Endodermal cell (in vitro differentiated cells): ENCODE measurements around the gene DZIP1. TPM values are rescaled to one million over a fixed set of nuclear protein-coding genes. Genes with fewer than 3 reads are reported as not detected.

ENCODE experiments used
- DNase-seq: peaks from one replicate; pipeline ENCODE4 v3.0.0-alpha.2; 2017
- H3K27ac ChIP-seq: 2 replicates; pipeline ENCODE4 v1.5.1; 2013; ENCODE audit warnings: mild to moderate bottlenecking, low read depth, low read length, moderate library complexity
- H3K27me3 ChIP-seq: 2 replicates; pipeline ENCODE4 v1.6.1; 2013; ENCODE audit warnings: mild to moderate bottlenecking, low read length, moderate library complexity; ENCODE audit not compliant: insufficient read depth, control insufficient read depth, poor library complexity, severe bottlenecking
- H3K36me3 ChIP-seq: 2 replicates; pipeline ENCODE4 v1.7.0; 2013; ENCODE audit warnings: mild to moderate bottlenecking, low read length, moderate library complexity; ENCODE audit not compliant: control insufficient read depth, insufficient read depth
- H3K4me1 ChIP-seq: one replicate; pipeline ENCODE4 v1.7.0; 2013; ENCODE audit warnings: low read length; ENCODE audit not compliant: control insufficient read depth, insufficient read depth
- H3K4me3 ChIP-seq: 2 replicates; pipeline ENCODE4 v1.5.1; 2013; ENCODE audit warnings: mild to moderate bottlenecking, low read length, moderate library complexity
- H3K9ac ChIP-seq: 2 replicates; pipeline ENCODE4 v1.6.1; 2013; ENCODE audit warnings: mild to moderate bottlenecking, low read length, moderate library complexity; ENCODE audit not compliant: poor library complexity, severe bottlenecking; ENCODE audit errors: extremely low read depth
- H3K9me3 ChIP-seq: 2 replicates; pipeline ENCODE4 v1.6.1; 2013; ENCODE audit warnings: mild to moderate bottlenecking, low read length, moderate library complexity; ENCODE audit not compliant: control insufficient read depth
- H3K27ac Mint-ChIP-seq: 2 replicates; pipeline ENCODE4 v1.8.0; 2020; ENCODE audit warnings: mixed read lengths
- H3K27me3 Mint-ChIP-seq: 2 replicates; pipeline ENCODE4 v1.8.0; 2021; ENCODE audit warnings: mild to moderate bottlenecking, mixed read lengths; ENCODE audit not compliant: insufficient read depth
- H3K36me3 Mint-ChIP-seq: 2 replicates; pipeline ENCODE4 v1.8.0; 2020; ENCODE audit warnings: low read depth, mixed read lengths
- H3K4me1 Mint-ChIP-seq: 2 replicates; pipeline ENCODE4 v1.8.0; 2020; ENCODE audit warnings: mixed read lengths
- H3K4me3 Mint-ChIP-seq: 2 replicates; pipeline ENCODE4 v1.8.0; 2020; ENCODE audit warnings: mild to moderate bottlenecking, moderate library complexity, mixed read lengths
- H3K9me3 Mint-ChIP-seq: 2 replicates; pipeline ENCODE4 v1.8.0; 2020; ENCODE audit warnings: mild to moderate bottlenecking, mixed read lengths
- WGBS, 2 experiments: methylation state at CpG; one replicate each; pipeline versions ENCODE4 v1.1.5 to v1.1.7; 2013; ENCODE audit warnings: missing lambda C conversion rate in 2 of 2, mixed read lengths in 1 of 2; ENCODE audit not compliant: insufficient coverage in 1 of 2, insufficient read length in 1 of 2; 5-methylcytosine and 5-hydroxymethylcytosine counted together
- total RNA-seq, 2 donors: library from RNA; stranded (reverse); fragmentation: NEBNext Ultra II Directional in 1 of 2; extraction: Animal tissue kit (Norgen Biotek cat#: 25700) in 1 of 2; gene quantifications; 2 replicates in 1 of 2; 3 replicates in 1 of 2; pipeline ENCODE4 v1.2.1, GENCODE V29; 2021
- TF ChIP-seq, protein P1 (sequence below): fragments of 200-600 bp; sonication (generic); conservative IDR thresholded peaks from 2 replicates; pipeline ENCODE4 v1.5.0; 2021; ENCODE audit warnings: antibody characterized with exemption, mild to moderate bottlenecking

Gene DZIP1
- total RNA-seq, 2 donors from 2014 or later: 36.2 to 59.9 TPM

DNA sequence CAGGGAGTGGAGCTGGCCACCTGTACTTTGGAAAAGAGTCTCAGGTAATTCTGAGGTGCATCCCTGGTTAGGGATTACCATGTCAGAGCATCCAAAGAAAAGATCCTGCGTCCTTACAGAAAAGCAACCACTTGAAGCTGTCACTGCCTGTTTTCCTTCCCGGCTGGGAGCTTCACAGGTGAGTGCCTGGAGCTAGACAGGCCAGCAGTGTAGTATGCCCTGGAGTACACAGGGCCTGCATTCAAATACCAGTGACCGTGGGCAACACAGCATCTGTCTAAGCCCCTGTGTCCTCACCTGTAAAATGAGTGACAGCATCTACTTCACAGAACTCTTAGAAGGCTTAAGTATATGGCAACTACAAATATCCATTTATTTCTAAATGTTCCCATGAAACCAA, 29.0 kb downstream of the DZIP1 start:
- H3K4me3 Mint-ChIP-seq: no peak overlapping the region

DNA sequence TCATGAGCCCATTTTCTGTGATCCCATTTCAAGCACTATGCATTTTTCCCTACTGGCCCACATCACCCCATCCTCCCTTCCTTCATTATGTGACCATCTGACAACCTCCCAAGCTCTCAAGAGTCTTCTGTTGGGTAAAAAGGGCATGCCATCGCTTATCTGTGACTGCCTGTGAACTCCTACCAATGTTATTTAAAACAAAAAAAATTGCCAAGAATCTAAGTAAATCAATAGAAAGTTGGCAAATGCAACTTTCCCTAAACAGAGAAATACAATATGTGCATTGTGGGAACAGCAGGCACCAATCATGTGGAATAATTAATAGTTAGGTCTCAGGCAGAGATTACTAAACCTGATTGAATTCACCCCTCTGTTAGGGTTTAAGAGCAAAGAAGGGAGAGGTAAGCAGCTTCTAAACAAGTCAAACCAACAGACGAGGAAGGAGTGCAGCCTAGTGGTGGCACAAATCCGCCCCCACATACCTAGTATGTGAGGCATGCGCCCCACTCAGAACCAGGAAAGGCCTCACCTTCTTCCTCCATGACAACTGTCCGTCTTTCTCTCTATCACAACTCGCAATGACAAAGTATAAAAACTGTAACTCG, 29.8 kb downstream of the DZIP1 start:
- H3K9me3 ChIP-seq: no peaks in the 10 kb centered on the region
- peaks cover 59% of the 10 kb centered on the region for H3K36me3 ChIP-seq
- H3K9ac ChIP-seq: no peak overlapping the region
- no peaks in the 10 kb centered on the region for H3K4me1 ChIP-seq
- no peak for DNase-seq
- no peak overlapping the region for H3K4me3 ChIP-seq
- 96 to 100% methylated on average over 2 to 7 of the region's 7 CpGs for WGBS, 2 experiments
- H3K27me3 Mint-ChIP-seq: no peaks in the 10 kb centered on the region
- no peak overlapping the region for H3K27ac Mint-ChIP-seq
- TF ChIP-seq, protein P1, sequence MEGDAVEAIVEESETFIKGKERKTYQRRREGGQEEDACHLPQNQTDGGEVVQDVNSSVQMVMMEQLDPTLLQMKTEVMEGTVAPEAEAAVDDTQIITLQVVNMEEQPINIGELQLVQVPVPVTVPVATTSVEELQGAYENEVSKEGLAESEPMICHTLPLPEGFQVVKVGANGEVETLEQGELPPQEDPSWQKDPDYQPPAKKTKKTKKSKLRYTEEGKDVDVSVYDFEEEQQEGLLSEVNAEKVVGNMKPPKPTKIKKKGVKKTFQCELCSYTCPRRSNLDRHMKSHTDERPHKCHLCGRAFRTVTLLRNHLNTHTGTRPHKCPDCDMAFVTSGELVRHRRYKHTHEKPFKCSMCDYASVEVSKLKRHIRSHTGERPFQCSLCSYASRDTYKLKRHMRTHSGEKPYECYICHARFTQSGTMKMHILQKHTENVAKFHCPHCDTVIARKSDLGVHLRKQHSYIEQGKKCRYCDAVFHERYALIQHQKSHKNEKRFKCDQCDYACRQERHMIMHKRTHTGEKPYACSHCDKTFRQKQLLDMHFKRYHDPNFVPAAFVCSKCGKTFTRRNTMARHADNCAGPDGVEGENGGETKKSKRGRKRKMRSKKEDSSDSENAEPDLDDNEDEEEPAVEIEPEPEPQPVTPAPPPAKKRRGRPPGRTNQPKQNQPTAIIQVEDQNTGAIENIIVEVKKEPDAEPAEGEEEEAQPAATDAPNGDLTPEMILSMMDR: no peak
- H3K9me3 Mint-ChIP-seq: no peaks in the 10 kb centered on the region
- H3K36me3 Mint-ChIP-seq: peaks cover 50% of the 10 kb centered on the region
- H3K27ac ChIP-seq: no peak overlapping the region
- no peak overlapping the region for H3K4me3 Mint-ChIP-seq
- H3K27me3 ChIP-seq: no peaks in the 10 kb centered on the region
- no peaks in the 10 kb centered on the region for H3K4me1 Mint-ChIP-seq

More for the DNA sequence above, 29.0 kb downstream of the DZIP1 start:
- H3K4me1 ChIP-seq: no peaks in the 10 kb centered on the region
- H3K36me3 Mint-ChIP-seq: peaks cover 52% of the 10 kb centered on the region
- WGBS, 2 experiments: 84 to 86% methylated on average over 3 of the region's 3 CpGs
- H3K4me1 Mint-ChIP-seq: no peaks in the 10 kb centered on the region
- no peak for DNase-seq
- H3K36me3 ChIP-seq: peaks cover 63% of the 10 kb centered on the region
- no peak overlapping the region for H3K4me3 ChIP-seq
- H3K9me3 ChIP-seq: no peaks in the 10 kb centered on the region
- H3K9me3 Mint-ChIP-seq: no peaks in the 10 kb centered on the region
- TF ChIP-seq, protein P1: no peak
- H3K27me3 Mint-ChIP-seq: no peaks in the 10 kb centered on the region
- no peak overlapping the region for H3K9ac ChIP-seq
- H3K27ac Mint-ChIP-seq: no peak overlapping the region
- H3K27me3 ChIP-seq: no peaks in the 10 kb centered on the region
- H3K27ac ChIP-seq: no peak overlapping the region

DNA sequence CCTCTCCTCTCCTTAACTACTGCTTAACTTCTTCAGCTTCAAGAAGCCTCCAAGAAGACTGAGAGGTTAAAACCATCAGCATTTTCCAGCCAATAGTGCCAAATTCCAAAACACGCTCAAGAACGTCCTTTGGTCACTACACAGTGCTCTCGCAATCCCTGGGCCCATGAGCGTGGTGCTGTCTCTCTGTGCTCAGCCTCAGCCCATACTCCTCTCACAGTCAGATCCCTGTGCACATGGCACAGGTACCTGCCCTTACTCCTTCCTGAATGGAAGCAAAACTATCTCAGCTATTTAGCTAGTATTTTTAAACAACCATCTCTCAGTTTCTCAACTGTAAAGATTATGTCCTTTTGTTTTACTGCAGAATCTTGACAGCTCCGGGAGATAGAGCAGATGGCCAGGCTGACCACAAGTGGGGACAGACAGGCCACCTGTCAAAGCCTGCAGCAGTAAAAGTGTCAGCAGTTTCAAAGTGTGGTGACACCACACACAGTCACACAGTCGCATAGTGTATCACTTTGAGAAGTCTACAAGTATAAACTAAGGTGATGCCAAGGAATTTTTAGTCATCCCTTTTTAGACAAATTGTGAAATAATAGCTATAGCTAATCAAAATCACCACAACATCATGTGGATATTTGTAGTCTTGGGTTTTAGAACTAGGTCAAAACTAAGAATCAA, 35.7 kb downstream of the DZIP1 start:
- H3K4me3 Mint-ChIP-seq: no peak overlapping the region
- no peaks in the 10 kb centered on the region for H3K9me3 Mint-ChIP-seq
- H3K27ac Mint-ChIP-seq: peak overlapping the region; percentile 45
- TF ChIP-seq, protein P1: no peak
- DNase-seq: no peak
- WGBS, 2 experiments: 92 to 95% methylated on average over 5 to 6 of the region's 6 CpGs
- H3K36me3 ChIP-seq: peaks cover 51% of the 10 kb centered on the region
- H3K4me3 ChIP-seq: no peak overlapping the region
- no peaks in the 10 kb centered on the region for H3K4me1 ChIP-seq
- no peak overlapping the region for H3K27ac ChIP-seq
- no peaks in the 10 kb centered on the region for H3K27me3 ChIP-seq
- no peak overlapping the region for H3K9ac ChIP-seq
- H3K4me1 Mint-ChIP-seq: no peaks in the 10 kb centered on the region
- H3K27me3 Mint-ChIP-seq: no peaks in the 10 kb centered on the region
- H3K9me3 ChIP-seq: no peaks in the 10 kb centered on the region
- peaks cover 43% of the 10 kb centered on the region for H3K36me3 Mint-ChIP-seq
